H9 (cell line): Measurements from ENCODE around the gene MAEA. TPM values are rescaled to one million over a fixed set of nuclear protein-coding genes. Genes with fewer than 3 reads are reported as not detected.

Experiments used
- DNase-seq: peaks from one replicate; pipeline ENCODE4 v3.0.0-alpha.2; 2017
- H2AFZ ChIP-seq: one replicate; pipeline ENCODE4 v1.6.1; 2013; ENCODE audit warnings: mild to moderate bottlenecking, low read length, control low read depth, moderate library complexity
- H2AK5ac ChIP-seq: 2 replicates; pipeline ENCODE4 v1.6.1; 2013; ENCODE audit warnings: low read length, control low read depth, mixed read lengths; ENCODE audit not compliant: insufficient read length
- H2BK120ac ChIP-seq: one replicate; pipeline ENCODE4 v1.6.1; 2013; ENCODE audit warnings: low read depth, mild to moderate bottlenecking, low read length, control low read depth, inconsistent platforms; ENCODE audit not compliant: poor library complexity, severe bottlenecking
- H2BK12ac ChIP-seq: 2 replicates; pipeline ENCODE4 v1.6.1; 2013; ENCODE audit warnings: low read length, control low read depth, mixed read lengths, low read depth; ENCODE audit not compliant: insufficient read length
- H2BK15ac ChIP-seq: 2 replicates; pipeline ENCODE4 v1.6.1; 2013; ENCODE audit warnings: low read depth, low read length, control low read depth
- H2BK20ac ChIP-seq: one replicate; pipeline ENCODE4 v1.6.1; 2013; ENCODE audit warnings: low read depth, mild to moderate bottlenecking, low read length, control low read depth, inconsistent platforms; ENCODE audit not compliant: poor library complexity, severe bottlenecking
- H2BK5ac ChIP-seq: 2 replicates; pipeline ENCODE4 v1.6.1; 2013; ENCODE audit warnings: low read length, control low read depth, mixed read lengths; ENCODE audit not compliant: insufficient read length
- H3K14ac ChIP-seq: 2 replicates; pipeline ENCODE4 v1.6.1; 2013; ENCODE audit warnings: low read length, control low read depth; ENCODE audit not compliant: insufficient read depth
- H3K18ac ChIP-seq: 2 replicates; pipeline ENCODE4 v1.6.1; 2013; ENCODE audit warnings: low read depth, mild to moderate bottlenecking, mixed read lengths, low read length, control low read depth; ENCODE audit not compliant: insufficient read length
- H3K23ac ChIP-seq: 2 replicates; pipeline ENCODE4 v1.6.1; 2013; ENCODE audit warnings: low read length, control low read depth, mixed read lengths, low read depth; ENCODE audit not compliant: insufficient read length
- H3K23me2 ChIP-seq: 2 replicates; pipeline ENCODE4 v1.6.1; 2013; ENCODE audit warnings: low read depth, mild to moderate bottlenecking, mixed read lengths, low read length, control low read depth; ENCODE audit not compliant: insufficient read length, poor library complexity, severe bottlenecking
- H3K27ac ChIP-seq: 2 replicates; pipeline ENCODE4 v1.5.1; 2013; ENCODE audit warnings: low read length, control low read depth, mixed read lengths, low read depth; ENCODE audit not compliant: insufficient read length
- H3K27me3 ChIP-seq: 2 replicates; pipeline ENCODE4 v1.6.1; 2013; ENCODE audit warnings: low read length, control low read depth, inconsistent platforms; ENCODE audit not compliant: insufficient read depth
- H3K4ac ChIP-seq: 2 replicates; pipeline ENCODE4 v1.6.1; 2013; ENCODE audit warnings: low read depth, mild to moderate bottlenecking, control low read depth, inconsistent platforms, low read length, moderate library complexity
- H3K4me1 ChIP-seq: 2 replicates; pipeline ENCODE4 v1.6.1; 2013; ENCODE audit warnings: low read length, control low read depth, inconsistent platforms; ENCODE audit not compliant: insufficient read depth
- H3K4me2 ChIP-seq: 2 replicates; pipeline ENCODE4 v1.6.1; 2013; ENCODE audit warnings: low read length, control low read depth, mixed read lengths; ENCODE audit not compliant: insufficient read length, insufficient read depth
- H3K56ac ChIP-seq: 2 replicates; pipeline ENCODE4 v1.6.1; 2013; ENCODE audit warnings: low read depth, mild to moderate bottlenecking, mixed read lengths, low read length, control low read depth; ENCODE audit not compliant: insufficient read length
- H3K79me1 ChIP-seq: 2 replicates; pipeline ENCODE4 v1.6.1; 2013; ENCODE audit warnings: low read depth, mild to moderate bottlenecking, moderate library complexity, low read length, control low read depth, inconsistent platforms; ENCODE audit not compliant: insufficient read depth, poor library complexity, severe bottlenecking
- H3K79me2 ChIP-seq: 2 replicates; pipeline ENCODE4 v1.6.1; 2013; ENCODE audit warnings: low read length, control low read depth, inconsistent platforms; ENCODE audit not compliant: insufficient read depth
- H3K9ac ChIP-seq: 2 replicates; pipeline ENCODE4 v1.6.1; 2013; ENCODE audit warnings: low read length, control low read depth, mixed read lengths; ENCODE audit not compliant: insufficient read length; ENCODE audit errors: extremely low read depth
- H3K9me3 ChIP-seq: one replicate; pipeline ENCODE4 v1.6.1; 2013; ENCODE audit warnings: low read depth, low read length, inconsistent platforms; ENCODE audit not compliant: control insufficient read depth
- H3T11ph ChIP-seq: one replicate; pipeline ENCODE4 v1.6.1; 2013; ENCODE audit warnings: mild to moderate bottlenecking, low read length, control low read depth, inconsistent platforms
- H4K20me1 ChIP-seq: one replicate; pipeline ENCODE4 v1.6.1; 2013; ENCODE audit not compliant: control insufficient read depth, insufficient read length, insufficient read depth
- H4K5ac ChIP-seq: 2 replicates; pipeline ENCODE4 v1.6.1; 2013; ENCODE audit warnings: low read depth, mild to moderate bottlenecking, mixed read lengths, low read length, control low read depth; ENCODE audit not compliant: insufficient read length
- H4K8ac ChIP-seq: replicated peaks from 2 replicates; pipeline ENCODE4 v1.6.1; 2013; ENCODE audit warnings: low read length, control low read depth, mixed read lengths, low read depth; ENCODE audit not compliant: insufficient read length
- H4K91ac ChIP-seq: 2 replicates; pipeline ENCODE4 v1.6.1; 2013; ENCODE audit warnings: low read depth, mild to moderate bottlenecking, moderate library complexity, mixed read lengths, low read length, control low read depth; ENCODE audit not compliant: insufficient read length
- H3K27ac Mint-ChIP-seq, 3 experiments: 2 replicates in 2 of 3; 3 replicates in 1 of 3; pipeline ENCODE4 v1.8.0; 2020 to 2021; ENCODE audit warnings: mixed read lengths in 3 of 3, mild to moderate bottlenecking in 1 of 3, moderate library complexity in 1 of 3
- H3K27me3 Mint-ChIP-seq: 2 replicates; pipeline ENCODE4 v1.8.0; 2021; ENCODE audit warnings: low read depth, mild to moderate bottlenecking, moderate library complexity, mixed read lengths
- H3K36me3 Mint-ChIP-seq, 3 experiments: 2 replicates in 2 of 3; 3 replicates in 1 of 3; pipeline ENCODE4 v1.8.0; 2020 to 2021; ENCODE audit warnings: low read depth in 3 of 3, mixed read lengths in 3 of 3; ENCODE audit not compliant: insufficient read depth in 1 of 3
- H3K4me1 Mint-ChIP-seq, 2 experiments: 2 replicates each; pipeline ENCODE4 v1.8.0; 2020; ENCODE audit warnings: mixed read lengths in 2 of 2
- H3K4me3 Mint-ChIP-seq, 2 experiments: 2 replicates in 1 of 2; 3 replicates in 1 of 2; pipeline ENCODE4 v1.8.0; 2020 to 2021; ENCODE audit warnings: mild to moderate bottlenecking in 2 of 2, mixed read lengths in 2 of 2, moderate library complexity in 1 of 2
- H3K9me3 Mint-ChIP-seq, 2 experiments: 2 replicates in 1 of 2; 3 replicates in 1 of 2; pipeline ENCODE4 v1.8.0; 2020; ENCODE audit warnings: mild to moderate bottlenecking in 2 of 2, mixed read lengths in 2 of 2, moderate library complexity in 1 of 2
- CTCF ChIP-seq: fragments of 200-600 bp; sonication (generic); conservative IDR thresholded peaks from 3 replicates; pipeline ENCODE4 v1.8.0; 2021; ENCODE audit warnings: antibody characterized with exemption, mild to moderate bottlenecking
- WGBS: extraction: QIAGEN DNeasy Blood & Tissue Kit; methylation state at CpG from one replicate; pipeline ENCODE4 v1.1.7; 2013; ENCODE audit warnings: missing lambda C conversion rate, low lambda C conversion rate, mixed read lengths; ENCODE audit not compliant: insufficient read length; ENCODE audit errors: extremely low coverage; 5-methylcytosine and 5-hydroxymethylcytosine counted together
- total RNA-seq: library from RNA; stranded (reverse); gene quantifications from 2 replicates; pipeline ENCODE4 v1.2.1, GENCODE V29; 2021

Gene MAEA
- total RNA-seq, 1 experiment from 2014 or later: 85.6 TPM

- no peaks in the 10 kb centered on the region for H4K20me1 ChIP-seq
- H2BK15ac ChIP-seq: no peak overlapping the region
- no peak overlapping the region for H3K4ac ChIP-seq
- no peak overlapping the region for H2BK12ac ChIP-seq
- H3K27me3 ChIP-seq: no peaks in the 10 kb centered on the region
- no peaks in the 10 kb centered on the region; the same call in 1 of the 2 replicates for H3K79me2 ChIP-seq
- no peak overlapping the region for H2AK5ac ChIP-seq
- no peak for TF ChIP-seq CTCF
- H2BK20ac ChIP-seq: no peak overlapping the region
- H2BK5ac ChIP-seq: no peak overlapping the region
- no peaks in the 10 kb centered on the region for H3K23me2 ChIP-seq
- H3K27ac ChIP-seq: no peak overlapping the region
- no peak overlapping the region for H3K14ac ChIP-seq
- no peak overlapping the region for H3K18ac ChIP-seq
- no peaks in the 10 kb centered on the region for H3K9me3 ChIP-seq
- Mint-ChIP-seq H3K4me3 (no peak overlapping the region; a peak in 1 of 5 replicates), H3K4me1 (no peaks in the 10 kb centered on the region), H3K36me3 (peaks cover 15 to 46% (median 35%) of the 10 kb centered on the region in 3 experiments), H3K27me3 (no peaks in the 10 kb centered on the region), H3K27ac (peak overlapping the region in 2 of 3 experiments; percentile 35 to 62; a peak in 3 of 7 replicates), H3K9me3 (no peaks in the 10 kb centered on the region)
- H3K9ac ChIP-seq: no peak overlapping the region
- no peak overlapping the region for H3K23ac ChIP-seq
- no peak overlapping the region for H4K91ac ChIP-seq
- no peak overlapping the region for H3K4me2 ChIP-seq
- H3K79me1 ChIP-seq: no peaks in the 10 kb centered on the region
- no CpG with 5 or more reads among the region's 34 CpGs for WGBS
- H3T11ph ChIP-seq: no peak overlapping the region
- DNase-seq: no peak
- no peak overlapping the region for H4K5ac ChIP-seq
- no peak overlapping the region for H3K56ac ChIP-seq
- no peak overlapping the region for H2BK120ac ChIP-seq
- no peaks in the 10 kb centered on the region for H3K4me1 ChIP-seq
- H2AFZ ChIP-seq: no peak overlapping the region
- H4K8ac ChIP-seq: no peak overlapping the region
Measured at GRCh38 chr4:1329408-1330371, 40.0 kb downstream of the MAEA start.
